Measurements from ENCODE around the gene NODAL. TPM values are rescaled to one million over a fixed set of nuclear protein-coding genes. Genes with fewer than 3 reads are reported as not detected.
A peak's percentile ranks its signal among the peaks of the same experiment; 100 is the strongest.

The NODAL gene
- total RNA-seq, 1 experiment from 2014 or later, result not detected

DNA sequence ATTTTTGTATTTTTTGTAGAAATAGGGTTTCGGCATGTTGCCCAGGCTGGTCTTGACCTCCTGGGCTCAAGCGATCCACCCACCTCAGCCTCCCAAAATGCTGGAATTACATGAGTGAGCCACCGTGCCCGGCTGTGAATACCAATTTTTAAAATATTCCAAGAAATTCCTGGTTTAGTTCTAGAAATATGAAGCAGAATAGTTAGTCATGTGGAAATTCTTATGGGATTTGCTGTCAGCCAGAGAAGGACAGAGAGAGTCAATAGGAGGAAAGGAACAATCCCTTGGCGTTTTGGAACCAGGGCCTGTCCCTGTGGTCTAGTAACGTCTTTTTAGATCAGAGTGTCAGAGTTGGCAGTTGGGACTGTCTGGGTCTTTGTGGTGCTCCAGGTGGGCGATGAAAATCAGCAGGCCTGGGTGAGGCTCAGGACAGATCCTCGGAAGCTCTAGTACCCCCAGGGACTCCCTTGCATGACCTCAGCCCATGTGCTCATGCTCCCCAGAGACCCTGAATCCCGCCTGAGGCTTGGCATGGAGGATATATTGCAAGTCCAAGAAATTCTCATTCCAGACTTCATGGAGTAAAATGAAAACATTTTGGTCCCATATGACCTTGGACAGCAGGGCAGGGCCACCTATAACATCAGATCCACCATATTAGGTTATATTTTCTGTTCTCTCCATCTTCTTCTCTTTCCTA, 7.8 kb downstream of the NODAL start:
- intact Hi-C loops (cut with micrococcal nuclease; ENCODE audit: unreplicated experiment), result no loop called here
- ChIA-PET CTCF (interaction anchor here (0.6 kb wide), 1 partner anchor 55 kb away, joined by 6 read pairs; no protein-coding TSS in a partner anchor), POLR2A (interaction anchor here (0.6 to 0.7 kb wide), 2 partner anchors 11 to 258 kb away, joined by 3 to 5 read pairs; no protein-coding TSS in a partner anchor)
- ATAC-seq (no peak), DNase-seq (ENCODE audit: low read depth, low spot score) (no peak)
- no TSS peak for BruUV-seq (replicated peaks)
- Histone ChIP-seq H3K4me3 (ENCODE audit: low read depth in 2 of 2, low read length in 2 of 2) (no peak overlapping the region), H3K4me1 (ENCODE audit: control insufficient read depth, insufficient read depth, low read length) (no peaks in the 10 kb centered on the region), H3K36me3 (ENCODE audit: control insufficient read depth, insufficient read depth, low read length) (no peaks in the 10 kb centered on the region), H3K27me3 (ENCODE audit: control insufficient read depth, insufficient read depth, low read length) (no peaks in the 10 kb centered on the region), H3K27ac (ENCODE audit: low read length) (no peak overlapping the region), H3K9me3 (ENCODE audit: control insufficient read depth, insufficient read depth, low read depth, low read length) (no peaks in the 10 kb centered on the region)
- TF ChIP-seq POLR2AphosphoS5 (IDR thresholded peaks at IDR 0.05; ENCODE audit: low read depth, low read length), result no peak
- in situ Hi-C loops (cut with HindIII; ENCODE audit: low pct_unique_long_range_greater_than_20kb, low sequenced_read_pairs), result no loop called here

DNA sequence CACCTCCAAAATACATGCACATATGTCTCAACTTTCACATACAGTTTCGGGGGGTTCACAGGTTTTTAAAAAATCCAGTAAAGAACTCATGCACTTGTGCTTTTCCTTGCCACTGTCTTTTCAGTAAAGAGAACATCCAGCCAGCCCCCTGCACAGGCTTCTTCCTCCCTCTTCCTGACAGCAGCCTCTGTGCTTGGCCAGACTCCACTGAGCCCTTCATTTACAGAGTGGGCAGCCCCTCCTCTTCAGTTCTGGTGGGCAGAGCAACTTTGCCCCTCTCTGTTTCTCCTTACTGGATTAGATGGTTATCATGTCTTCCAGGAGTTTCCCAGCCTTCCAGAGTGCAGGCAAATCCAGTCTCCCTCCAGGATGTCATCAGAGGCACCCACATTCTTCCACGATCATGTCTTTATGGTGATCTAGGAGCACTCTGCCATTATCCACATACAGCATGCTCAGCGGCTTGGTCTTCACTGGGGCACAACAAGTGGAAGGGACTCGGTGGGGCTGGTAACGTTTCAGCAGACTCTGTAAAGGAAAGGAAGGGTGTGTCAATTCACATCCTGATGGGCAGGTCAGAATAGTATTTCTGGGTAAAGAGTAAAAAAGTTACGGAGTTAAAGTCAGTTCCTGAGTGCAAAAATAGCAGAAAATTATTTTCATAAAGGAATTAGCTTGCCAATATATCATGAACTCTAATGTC, 8.8 kb downstream of the NODAL start:
- H3K4me1 ChIP-seq (ENCODE audit: control insufficient read depth, insufficient read depth, low read length), result no peaks in the 10 kb centered on the region
- DNase-seq (ENCODE audit: low read depth, low spot score), result no peak
- ChIA-PET CTCF (no interaction called here), POLR2A (no interaction called here)
- peaks cover 5% of the 10 kb centered on the region; the same call in 1 of the 2 replicates for H3K36me3 ChIP-seq (ENCODE audit: control insufficient read depth, insufficient read depth, low read length)
- H3K27ac ChIP-seq (ENCODE audit: low read length), result no peak overlapping the region
- no TSS peak for BruUV-seq (replicated peaks)
- no peak for ATAC-seq
- no peaks in the 10 kb centered on the region for H3K9me3 ChIP-seq (ENCODE audit: control insufficient read depth, insufficient read depth, low read depth, low read length)
- in situ Hi-C loops (cut with HindIII; ENCODE audit: low pct_unique_long_range_greater_than_20kb, low sequenced_read_pairs) (no loop called here), intact Hi-C loops (cut with micrococcal nuclease; ENCODE audit: unreplicated experiment) (no loop called here)
- no peak overlapping the region for H3K4me3 ChIP-seq (ENCODE audit: low read depth in 2 of 2, low read length in 2 of 2)
- no peaks in the 10 kb centered on the region for H3K27me3 ChIP-seq (ENCODE audit: control insufficient read depth, insufficient read depth, low read length)
- TF ChIP-seq, protein P1, sequence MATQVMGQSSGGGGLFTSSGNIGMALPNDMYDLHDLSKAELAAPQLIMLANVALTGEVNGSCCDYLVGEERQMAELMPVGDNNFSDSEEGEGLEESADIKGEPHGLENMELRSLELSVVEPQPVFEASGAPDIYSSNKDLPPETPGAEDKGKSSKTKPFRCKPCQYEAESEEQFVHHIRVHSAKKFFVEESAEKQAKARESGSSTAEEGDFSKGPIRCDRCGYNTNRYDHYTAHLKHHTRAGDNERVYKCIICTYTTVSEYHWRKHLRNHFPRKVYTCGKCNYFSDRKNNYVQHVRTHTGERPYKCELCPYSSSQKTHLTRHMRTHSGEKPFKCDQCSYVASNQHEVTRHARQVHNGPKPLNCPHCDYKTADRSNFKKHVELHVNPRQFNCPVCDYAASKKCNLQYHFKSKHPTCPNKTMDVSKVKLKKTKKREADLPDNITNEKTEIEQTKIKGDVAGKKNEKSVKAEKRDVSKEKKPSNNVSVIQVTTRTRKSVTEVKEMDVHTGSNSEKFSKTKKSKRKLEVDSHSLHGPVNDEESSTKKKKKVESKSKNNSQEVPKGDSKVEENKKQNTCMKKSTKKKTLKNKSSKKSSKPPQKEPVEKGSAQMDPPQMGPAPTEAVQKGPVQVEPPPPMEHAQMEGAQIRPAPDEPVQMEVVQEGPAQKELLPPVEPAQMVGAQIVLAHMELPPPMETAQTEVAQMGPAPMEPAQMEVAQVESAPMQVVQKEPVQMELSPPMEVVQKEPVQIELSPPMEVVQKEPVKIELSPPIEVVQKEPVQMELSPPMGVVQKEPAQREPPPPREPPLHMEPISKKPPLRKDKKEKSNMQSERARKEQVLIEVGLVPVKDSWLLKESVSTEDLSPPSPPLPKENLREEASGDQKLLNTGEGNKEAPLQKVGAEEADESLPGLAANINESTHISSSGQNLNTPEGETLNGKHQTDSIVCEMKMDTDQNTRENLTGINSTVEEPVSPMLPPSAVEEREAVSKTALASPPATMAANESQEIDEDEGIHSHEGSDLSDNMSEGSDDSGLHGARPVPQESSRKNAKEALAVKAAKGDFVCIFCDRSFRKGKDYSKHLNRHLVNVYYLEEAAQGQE (IDR thresholded peaks at IDR 0.05; ENCODE audit: insufficient read depth in 1 of 2, low read depth in 2 of 2, low read length in 1 of 2), result no peak
- TF ChIP-seq POLR2AphosphoS5 (IDR thresholded peaks at IDR 0.05; ENCODE audit: low read depth, low read length), result no peak

DNA sequence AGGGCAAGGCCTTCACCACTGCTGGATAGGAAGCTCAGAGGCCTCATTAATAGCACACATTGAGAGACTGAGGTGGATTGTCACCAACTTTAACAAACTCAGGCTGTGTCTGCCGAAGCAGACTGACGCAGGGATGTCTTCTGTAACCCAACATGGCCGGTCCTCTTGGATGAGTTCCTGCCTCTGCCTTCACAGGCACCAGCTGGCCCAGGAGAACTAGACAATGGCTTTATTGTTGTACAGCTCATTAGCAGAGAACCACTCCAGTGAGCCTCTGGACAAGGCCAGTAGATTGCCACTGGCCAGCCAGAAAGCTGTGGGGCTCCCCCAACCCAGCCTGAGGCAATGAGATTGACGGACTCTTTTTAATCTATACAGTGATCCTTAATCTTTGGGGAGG, 9.4 kb downstream of the NODAL start:
- ATAC-seq, result 0 out of 2 replicates have a peak, but pooled peaks have one; percentile 10

More for the DNA sequence above, 9.4 kb downstream of the NODAL start:
- Histone ChIP-seq H3K36me3 (ENCODE audit: control insufficient read depth, insufficient read depth, low read length) (peaks cover 9% of the 10 kb centered on the region; the same call in 1 of the 2 replicates), H3K27me3 (ENCODE audit: control insufficient read depth, insufficient read depth, low read length) (no peaks in the 10 kb centered on the region), H3K27ac (ENCODE audit: low read length) (no peak overlapping the region), H3K9me3 (ENCODE audit: control insufficient read depth, insufficient read depth, low read depth, low read length) (no peaks in the 10 kb centered on the region), H3K4me3 (ENCODE audit: low read depth in 2 of 2, low read length in 2 of 2) (no peak overlapping the region), H3K4me1 (ENCODE audit: control insufficient read depth, insufficient read depth, low read length) (no peaks in the 10 kb centered on the region)
- DNase-seq (ENCODE audit: low read depth, low spot score), result no peak
- no TSS peak for BruUV-seq (replicated peaks)
- ChIA-PET CTCF (no interaction called here), POLR2A (interaction anchor here (0.6 kb wide), 1 partner anchor 54 kb away, joined by 12 read pairs; no protein-coding TSS in a partner anchor)
- no peak for TF ChIP-seq TCF7L2 (IDR thresholded peaks at IDR 0.05; ENCODE audit: low read depth, low read length)
- TF ChIP-seq POLR2AphosphoS5 (IDR thresholded peaks at IDR 0.05; ENCODE audit: low read depth, low read length), result no peak
- no peak for TF ChIP-seq SIN3A (IDR thresholded peaks at IDR 0.05; ENCODE audit: borderline replicate concordance, insufficient read depth, low read depth, low read length)
- TF ChIP-seq, protein P2, sequence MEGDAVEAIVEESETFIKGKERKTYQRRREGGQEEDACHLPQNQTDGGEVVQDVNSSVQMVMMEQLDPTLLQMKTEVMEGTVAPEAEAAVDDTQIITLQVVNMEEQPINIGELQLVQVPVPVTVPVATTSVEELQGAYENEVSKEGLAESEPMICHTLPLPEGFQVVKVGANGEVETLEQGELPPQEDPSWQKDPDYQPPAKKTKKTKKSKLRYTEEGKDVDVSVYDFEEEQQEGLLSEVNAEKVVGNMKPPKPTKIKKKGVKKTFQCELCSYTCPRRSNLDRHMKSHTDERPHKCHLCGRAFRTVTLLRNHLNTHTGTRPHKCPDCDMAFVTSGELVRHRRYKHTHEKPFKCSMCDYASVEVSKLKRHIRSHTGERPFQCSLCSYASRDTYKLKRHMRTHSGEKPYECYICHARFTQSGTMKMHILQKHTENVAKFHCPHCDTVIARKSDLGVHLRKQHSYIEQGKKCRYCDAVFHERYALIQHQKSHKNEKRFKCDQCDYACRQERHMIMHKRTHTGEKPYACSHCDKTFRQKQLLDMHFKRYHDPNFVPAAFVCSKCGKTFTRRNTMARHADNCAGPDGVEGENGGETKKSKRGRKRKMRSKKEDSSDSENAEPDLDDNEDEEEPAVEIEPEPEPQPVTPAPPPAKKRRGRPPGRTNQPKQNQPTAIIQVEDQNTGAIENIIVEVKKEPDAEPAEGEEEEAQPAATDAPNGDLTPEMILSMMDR (IDR thresholded peaks at IDR 0.05), result no peak
- TF ChIP-seq, protein P1 (IDR thresholded peaks at IDR 0.05; ENCODE audit: insufficient read depth in 1 of 2, low read depth in 2 of 2, low read length in 1 of 2), result no peak
- intact Hi-C loops (cut with micrococcal nuclease; ENCODE audit: unreplicated experiment) (no loop called here), in situ Hi-C loops (cut with HindIII; ENCODE audit: low pct_unique_long_range_greater_than_20kb, low sequenced_read_pairs) (no loop called here)

All from Panc1 (cell line).